HepG2 (cell line): Measurements from ENCODE around the gene TM9SF3. TPM values are rescaled to one million over a fixed set of nuclear protein-coding genes. Genes with fewer than 3 reads are reported as not detected.
A peak's percentile ranks its signal among the peaks of the same experiment; 100 is the strongest.

ENCODE experiments used
- ATAC-seq: fragments of 200-7000 bp; cut with Tn5 transposase; 3 replicates; pipeline ENCODE4 v1.9.1; 2020; ENCODE audit warnings: mild to moderate bottlenecking, moderate library complexity
- BruUV-seq: library from RNA; stranded (reverse); fragments of 400-500 nt; replicated peaks from 2 replicates; lab custom pipeline; 2021; lab: Mats Ljungman, UMichigan
- CTCF ChIA-PET: fragments of 300-600 bp; formaldehyde crosslinking; extraction: SDS; loops from one replicate; lab custom pipeline; 2021; ENCODE audit warnings: low total read pairs, inconsistent platforms, low intra/inter-chr PET ratio; lab: Yijun Ruan, JAX
- POLR2A ChIA-PET: fragments of 350-600 bp; sonication (Branson Sonifier 250); formaldehyde crosslinking; loops from one replicate; lab custom pipeline; 2020; ENCODE audit warnings: antibody characterized with exemption, inconsistent platforms; lab: Yijun Ruan, JAX
- DNase-seq: peaks from one replicate; pipeline ENCODE4 v3.0.0-alpha.2; 2015; ENCODE audit warnings: low spot score
- FAIRE-seq: peaks from 3 replicates; lab custom pipeline; 2011; peaks lifted over from hg19 to GRCh38; lab: Jason Lieb, UNC
- H2AFZ ChIP-seq: one replicate; pipeline ENCODE4 v1.6.1; 2011; ENCODE audit warnings: low read length, inconsistent platforms
- H3K27ac ChIP-seq: fragments of 300-600 bp; 3 replicates; pipeline ENCODE4 v1.8.0; 2011; ENCODE audit warnings: mixed run types, mild to moderate bottlenecking, mixed read lengths, low read length, inconsistent platforms; ENCODE audit not compliant: insufficient read depth; ENCODE audit errors: extremely low read length
- H3K27me3 ChIP-seq, 2 experiments: fragments of 200-600 bp in 1 of 2; 2 replicates in 1 of 2; 3 replicates in 1 of 2; pipeline versions ENCODE4 v1.6.0 to v1.8.0; 2011; ENCODE audit warnings: low read length in 2 of 2, mild to moderate bottlenecking in 2 of 2, moderate library complexity in 2 of 2, inconsistent platforms in 1 of 2; ENCODE audit not compliant: insufficient read depth in 2 of 2, control insufficient read depth in 1 of 2
- H3K36me3 ChIP-seq, 2 experiments: fragments of 200-600 bp in 1 of 2; replicated peaks in 1 of 2; 2 replicates in 1 of 2; 3 replicates in 1 of 2; pipeline versions ENCODE4 v1.5.1 to v1.8.0; 2011; ENCODE audit warnings: low read length in 2 of 2, inconsistent platforms in 1 of 2; ENCODE audit not compliant: insufficient read depth in 2 of 2, control insufficient read depth in 1 of 2
- H3K4me1 ChIP-seq: 2 replicates; pipeline ENCODE4 v1.5.1; 2012; ENCODE audit warnings: low read length, inconsistent platforms; ENCODE audit not compliant: insufficient read depth
- H3K4me2 ChIP-seq: 2 replicates; pipeline ENCODE4 v1.6.0; 2011; ENCODE audit warnings: low read depth, low read length, inconsistent platforms
- H3K4me3 ChIP-seq, 3 experiments: fragments of 200-600 bp in 1 of 3; sonication (generic), shearing (Covaris generic) in 1 of 3; replicated peaks in 1 of 3; 2 replicates each; pipeline ENCODE4 v1.5.1; 2011 to 2016; ENCODE audit warnings: low read length in 3 of 3, inconsistent platforms in 2 of 3, low read depth in 2 of 3, mild to moderate bottlenecking in 2 of 3, control low read depth in 1 of 3, mixed read lengths in 1 of 3; ENCODE audit not compliant: insufficient read depth in 1 of 3
- H3K79me2 ChIP-seq: one replicate; pipeline ENCODE4 v1.6.1; 2011; ENCODE audit warnings: low read length, inconsistent platforms; ENCODE audit not compliant: insufficient read depth
- H3K9ac ChIP-seq: 2 replicates; pipeline ENCODE4 v1.6.0; 2011; ENCODE audit warnings: mild to moderate bottlenecking, low read depth, low read length, inconsistent platforms; ENCODE audit not compliant: insufficient read depth
- H3K9me3 ChIP-seq: 2 replicates; pipeline ENCODE4 v1.5.1; 2012; ENCODE audit warnings: mild to moderate bottlenecking, low read length
- H4K20me1 ChIP-seq: 2 replicates; pipeline ENCODE4 v1.6.0; 2011; ENCODE audit warnings: inconsistent platforms, mild to moderate bottlenecking, low read length, moderate library complexity; ENCODE audit not compliant: insufficient read depth
- HOXA3 ChIP-seq: sonication (generic); formaldehyde crosslinking; IDR thresholded peaks from 2 replicates; pipeline ENCODE4 v1.5.0; 2020; ENCODE audit warnings: missing genetic modification reagents
- ISL2 ChIP-seq: sonication (generic); formaldehyde crosslinking; IDR thresholded peaks from 2 replicates; pipeline ENCODE4 v1.5.0; 2020; ENCODE audit warnings: missing genetic modification reagents
- MLX ChIP-seq: IDR thresholded peaks from 2 replicates; pipeline ENCODE4 v1.6.1; 2016
- NCOA2 ChIP-seq: sonication (generic); formaldehyde crosslinking; IDR thresholded peaks from 2 replicates; pipeline ENCODE4 v1.8.0; 2022; ENCODE audit warnings: inconsistent platforms
- NR2C2 ChIP-seq: sonication (generic); formaldehyde crosslinking; IDR thresholded peaks from 2 replicates; pipeline ENCODE4 v1.4.0; 2020; ENCODE audit warnings: missing genetic modification reagents, mild to moderate bottlenecking, moderate library complexity, borderline replicate concordance
- PHF21A ChIP-seq: sonication (generic); formaldehyde crosslinking; IDR thresholded peaks from 2 replicates; pipeline ENCODE4 v1.5.0; 2020; ENCODE audit warnings: mild to moderate bottlenecking, missing genetic modification reagents
- RERE ChIP-seq: IDR thresholded peaks from 2 replicates; pipeline ENCODE4 v1.6.1; 2016; ENCODE audit warnings: low read depth, missing genetic modification reagents, missing compliant biosample characterization
- SKI ChIP-seq: fragments of 450-650 bp; IDR thresholded peaks from one replicate; pipeline ENCODE4 v1.6.1; 2018; ENCODE audit warnings: mild to moderate bottlenecking; ENCODE audit not compliant: partially characterized antibody
- SNAPC2 ChIP-seq: sonication (generic); formaldehyde crosslinking; IDR thresholded peaks from 2 replicates; pipeline ENCODE4 v1.8.1; 2022; ENCODE audit warnings: mild to moderate bottlenecking, missing genetic modification reagents
- TBX3 ChIP-seq: fragments of 450-650 bp; IDR thresholded peaks from 2 replicates; pipeline ENCODE4 v1.6.1; 2017; ENCODE audit warnings: antibody characterized with exemption, mild to moderate bottlenecking, inconsistent platforms, borderline replicate concordance
- ZMYM4 ChIP-seq: sonication (generic); formaldehyde crosslinking; IDR thresholded peaks from 2 replicates; pipeline ENCODE4 v1.8.1; 2023; ENCODE audit warnings: mild to moderate bottlenecking, missing genetic modification reagents
- ZNF446 ChIP-seq: sonication (generic); formaldehyde crosslinking; IDR thresholded peaks from 2 replicates; pipeline ENCODE4 v1.5.0; 2020; ENCODE audit warnings: mild to moderate bottlenecking, missing genetic modification reagents
- ZNF546 ChIP-seq: sonication (generic); formaldehyde crosslinking; conservative IDR thresholded peaks from 2 replicates; pipeline ENCODE4 v1.8.1; 2023; ENCODE audit warnings: mild to moderate bottlenecking, missing genetic modification reagents
- ZNF737 ChIP-seq: sonication (generic); formaldehyde crosslinking; IDR thresholded peaks from 2 replicates; pipeline ENCODE4 v1.5.0; 2020; ENCODE audit warnings: missing genetic modification reagents, mild to moderate bottlenecking, borderline replicate concordance
- ZNF740 ChIP-seq: sonication (generic); formaldehyde crosslinking; IDR thresholded peaks from 2 replicates; pipeline ENCODE4 v1.4.0; 2020; ENCODE audit warnings: missing genetic modification reagents
- WGBS: methylation state at CpG from one replicate; pipeline ENCODE4 v1.1.6; 2017; ENCODE audit warnings: low lambda C conversion rate; 5-methylcytosine and 5-hydroxymethylcytosine counted together
- in situ Hi-C: cut with HindIII; loops from 2 replicates; pipeline ENCODE4 v1.10.0; 2017; ENCODE audit warnings: low pct_unique_long_range_greater_than_20kb; ENCODE audit not compliant: extremely low pct_ligation_motif_present
- intact Hi-C: fragments of 100-400 bp; cut with micrococcal nuclease; formaldehyde crosslinking; loops from one replicate; pipeline ENCODE4 v1.10.0; 2022; ENCODE audit not compliant: unreplicated experiment
- polyA plus RNA-seq, 8 experiments: library from polyadenylated mRNA; depleted of rRNA in 3 of 8; stranded (reverse) in 7 of 8; unstranded in 1 of 8; fragments of >200 nt; fragmentation: Illumina TruSeq in 4 of 8; extraction: Trizol in 4 of 8; gene quantifications; 2 replicates each; pipeline versions ENCODE4 v1.2.1 to v1.2.3, GENCODE V29; 2011 to 2016; ENCODE audit warnings: low read depth in 4 of 8, missing spikeins in 1 of 8, mixed read lengths in 1 of 8; ENCODE audit not compliant: insufficient read depth in 1 of 8
- total RNA-seq, 5 experiments: library from RNA; depleted of rRNA; stranded (reverse); fragments of >200 nt; fragmentation: Illumina TruSeq; extraction: Trizol; gene quantifications; 2 replicates each; pipeline ENCODE4 v1.2.3, GENCODE V29; 2016; ENCODE audit warnings: low read depth in 1 of 5

TM9SF3 gene
- total and polyA plus RNA-seq, 2 of the 13 experiments (the other 11 are each of a cell fraction or from before 2014, with no cell fraction given) = 43.8 to 120 TPM

GRCh38 chr10:96596422-96597407, 9.9 kb upstream of the TM9SF3 start:
- BruUV-seq = no TSS peak
- in situ Hi-C loops (no loop called here), intact Hi-C loops (no loop called here)
- 0% methylated on average over 1 of the region's 1 CpG for WGBS
- Histone ChIP-seq H3K4me3 (no peak overlapping the region), H3K9me3 (no peaks in the 10 kb centered on the region), H3K79me2 (no peaks in the 10 kb centered on the region), H2AFZ (no peak overlapping the region), H4K20me1 (no peaks in the 10 kb centered on the region), H3K4me2 (no peak overlapping the region), H3K36me3 (no peaks in the 10 kb centered on the region), H3K9ac (no peak overlapping the region), H3K27ac (peak overlapping the region; percentile 32), H3K27me3 (peaks cover 0 to 1% of the 10 kb centered on the region in 2 experiments; a peak in 1 of 5 replicates), H3K4me1 (peaks cover 29% of the 10 kb centered on the region)
- ATAC-seq (peak; percentile 90), FAIRE-seq (no peak), DNase-seq (peak; percentile 84)
- ChIA-PET POLR2A (interaction anchor here (1.3 to 2.0 kb wide), 2 partner anchors 9 to 236 kb away, joined by 3 to 12 read pairs; partner anchors contain the start of gene TM9SF3), CTCF (interaction anchor here (0.7 kb wide), 1 partner anchor 234 kb away, joined by 3 read pairs; no protein-coding TSS in a partner anchor)
- peak; percentile 4; the same call in 1 of the 2 replicates for TF ChIP-seq NR2C2 (CRISPR knock-in tag)
- no peak for TF ChIP-seq ZNF737 (CRISPR knock-in tag)
- peak; percentile 96 for TF ChIP-seq TBX3
- TF ChIP-seq SNAPC2 (CRISPR knock-in tag) = peak; percentile 34; the same call in 1 of the 2 replicates
- TF ChIP-seq MLX = peak; percentile 32; the same call in 1 of the 2 replicates
- no peak for TF ChIP-seq ZMYM4
- TF ChIP-seq ZNF740 (CRISPR knock-in tag) = no peak
- TF ChIP-seq ZNF546 (CRISPR knock-in tag) = no peak
- peak; percentile 86 for TF ChIP-seq ISL2 (CRISPR knock-in tag)
- peak; percentile 74 for TF ChIP-seq SKI
- TF ChIP-seq NCOA2 (CRISPR knock-in tag) = peak; percentile 90
- TF ChIP-seq HOXA3 (CRISPR knock-in tag) = no peak
- TF ChIP-seq PHF21A (CRISPR knock-in tag) = 0 out of 2 replicates have a peak, but pooled peaks have one; percentile 29
- 0 out of 2 replicates have a peak, but pooled peaks have one; percentile 85 for TF ChIP-seq RERE (CRISPR knock-in tag)
- no peak for TF ChIP-seq ZNF446 (CRISPR knock-in tag)
